ENCODE measurements around the gene CGGBP1. TPM values are rescaled to one million over a fixed set of nuclear protein-coding genes. Genes with fewer than 3 reads are reported as not detected.
A peak's percentile ranks its signal among the peaks of the same experiment; 100 is the strongest.

The CGGBP1 gene
- total RNA-seq, 1 donor from 2014 or later = 59.5 TPM

DNA sequence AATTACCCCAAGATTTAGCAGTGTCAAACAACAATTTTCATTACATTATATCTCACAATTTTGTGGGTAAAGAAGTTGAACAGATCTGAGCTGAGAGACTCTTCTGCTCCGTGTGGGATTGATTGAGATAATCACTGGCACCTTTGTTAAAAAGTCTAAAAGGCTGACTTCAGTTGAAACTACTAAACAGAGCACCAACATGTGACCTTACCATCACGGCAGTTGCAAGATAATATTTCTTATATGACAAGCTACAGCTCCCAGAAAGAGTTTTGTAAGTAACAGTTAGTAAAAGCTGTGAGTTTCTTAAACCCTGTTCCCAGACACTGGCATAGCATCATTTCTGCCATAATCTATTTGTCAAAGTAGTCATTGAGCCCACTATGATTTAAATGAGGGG, 25.0 kb downstream of the CGGBP1 start:
- TF ChIP-seq EZH2 (IDR thresholded peaks at IDR 0.05; ENCODE audit: insufficient read depth, low read length) = no peak
- TF ChIP-seq CTCF (IDR thresholded peaks at IDR 0.05; ENCODE audit: insufficient read depth, low read depth, low read length) = no peak
- FAIRE-seq (no peak), DNase-seq (ENCODE audit: low read depth) (no peak)
- no peak overlapping the region for H2AFZ ChIP-seq (ENCODE audit: low read depth, low read length)
- no peak overlapping the region for H3K9ac ChIP-seq (ENCODE audit: low read length)
- Mint-ChIP-seq H3K27ac (ENCODE audit: unreplicated experiment) (no peak overlapping the region), H3K4me1 (ENCODE audit: low read depth, unreplicated experiment) (peaks cover 19% of the 10 kb centered on the region), H3K4me3 (ENCODE audit: unreplicated experiment) (no peak overlapping the region), H3K27me3 (ENCODE audit: low read depth, unreplicated experiment) (no peaks in the 10 kb centered on the region), H3K9me3 (ENCODE audit: unreplicated experiment) (no peaks in the 10 kb centered on the region), H3K36me3 (ENCODE audit: low read depth, unreplicated experiment) (no peaks in the 10 kb centered on the region)
- H4K20me1 ChIP-seq (ENCODE audit: insufficient read depth, low read length) = no peaks in the 10 kb centered on the region
- no peaks in the 10 kb centered on the region for H3K4me1 ChIP-seq (ENCODE audit: insufficient read depth, low read length)
- no peak overlapping the region for H3K4me3 ChIP-seq (ENCODE audit: insufficient read depth, low read depth, low read length)
- H3K27ac ChIP-seq (ENCODE audit: low read depth, low read length) = no peak overlapping the region
- H3K4me2 ChIP-seq (ENCODE audit: low read length) = no peak overlapping the region
- H3K79me2 ChIP-seq (ENCODE audit: insufficient read depth, low read length) = no peaks in the 10 kb centered on the region
- no peaks in the 10 kb centered on the region for H3K9me3 ChIP-seq (ENCODE audit: insufficient read depth, low read depth, low read length)
- no peaks in the 10 kb centered on the region for H3K27me3 ChIP-seq (ENCODE audit: insufficient read depth, low read length)
- H3K36me3 ChIP-seq (ENCODE audit: insufficient read depth, low read length) = no peaks in the 10 kb centered on the region

- Mint-ChIP-seq H3K4me1 (ENCODE audit: low read depth, unreplicated experiment) (peaks cover 11% of the 10 kb centered on the region), H3K36me3 (ENCODE audit: low read depth, unreplicated experiment) (no peaks in the 10 kb centered on the region), H3K9me3 (ENCODE audit: unreplicated experiment) (no peaks in the 10 kb centered on the region), H3K27me3 (ENCODE audit: low read depth, unreplicated experiment) (no peaks in the 10 kb centered on the region), H3K4me3 (ENCODE audit: unreplicated experiment) (no peak overlapping the region), H3K27ac (ENCODE audit: unreplicated experiment) (no peak overlapping the region)
- no peaks in the 10 kb centered on the region for H3K9me3 ChIP-seq (ENCODE audit: insufficient read depth, low read depth, low read length)
- no peak overlapping the region for H3K27ac ChIP-seq (ENCODE audit: low read depth, low read length)
- no peak overlapping the region for H2AFZ ChIP-seq (ENCODE audit: low read depth, low read length)
- H3K27me3 ChIP-seq (ENCODE audit: insufficient read depth, low read length) = no peaks in the 10 kb centered on the region
- no peak overlapping the region for H3K4me2 ChIP-seq (ENCODE audit: low read length)
- no peak overlapping the region for H3K9ac ChIP-seq (ENCODE audit: low read length)
- TF ChIP-seq EZH2 (IDR thresholded peaks at IDR 0.05; ENCODE audit: insufficient read depth, low read length) (no peak), CTCF (IDR thresholded peaks at IDR 0.05; ENCODE audit: insufficient read depth, low read depth, low read length) (no peak)
- no peaks in the 10 kb centered on the region for H3K4me1 ChIP-seq (ENCODE audit: insufficient read depth, low read length)
- no peak for DNase-seq (ENCODE audit: low read depth)
- no peaks in the 10 kb centered on the region for H3K36me3 ChIP-seq (ENCODE audit: insufficient read depth, low read length)
- no peak overlapping the region for H3K4me3 ChIP-seq (ENCODE audit: insufficient read depth, low read depth, low read length)
- H3K79me2 ChIP-seq (ENCODE audit: insufficient read depth, low read length) = no peaks in the 10 kb centered on the region
- no peak for FAIRE-seq
- no peaks in the 10 kb centered on the region for H4K20me1 ChIP-seq (ENCODE audit: insufficient read depth, low read length)
Observed at GRCh38 chr3:88033079-88033478, 25.7 kb downstream of the CGGBP1 start.

DNA sequence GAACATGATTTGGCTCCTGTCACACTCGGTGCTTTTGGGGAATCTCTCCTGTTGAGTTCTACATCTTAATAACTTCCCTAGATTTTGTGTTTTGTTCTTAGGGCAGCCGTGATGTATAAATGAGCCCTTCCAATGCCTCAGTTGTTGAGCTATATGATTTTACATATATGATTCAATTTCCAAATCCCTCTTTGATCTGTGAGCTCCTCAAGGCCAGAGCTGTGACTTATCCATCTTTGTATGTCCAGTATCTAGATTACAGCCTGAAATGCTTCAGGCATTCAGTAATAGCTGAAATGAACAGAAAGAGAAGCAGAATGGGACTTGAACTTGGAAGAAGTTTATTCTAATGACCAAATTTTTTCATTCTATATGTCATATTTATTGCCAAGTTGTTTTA, 26.6 kb downstream of the CGGBP1 start:
- peak overlapping the region; percentile 70 for H3K9ac ChIP-seq (ENCODE audit: low read length)
- FAIRE-seq (no peak), DNase-seq (ENCODE audit: low read depth) (peak; percentile 6)
- Mint-ChIP-seq H3K9me3 (ENCODE audit: unreplicated experiment) (no peaks in the 10 kb centered on the region), H3K4me1 (ENCODE audit: low read depth, unreplicated experiment) (peaks cover 6% of the 10 kb centered on the region), H3K4me3 (ENCODE audit: unreplicated experiment) (no peak overlapping the region), H3K27ac (ENCODE audit: unreplicated experiment) (no peak overlapping the region), H3K27me3 (ENCODE audit: low read depth, unreplicated experiment) (no peaks in the 10 kb centered on the region), H3K36me3 (ENCODE audit: low read depth, unreplicated experiment) (no peaks in the 10 kb centered on the region)
- H3K4me3 ChIP-seq (ENCODE audit: insufficient read depth, low read depth, low read length) = peak overlapping the region; percentile 66
- peak overlapping the region; percentile 82 for H2AFZ ChIP-seq (ENCODE audit: low read depth, low read length)
- no peak overlapping the region for H3K27ac ChIP-seq (ENCODE audit: low read depth, low read length)
- no peaks in the 10 kb centered on the region for H3K27me3 ChIP-seq (ENCODE audit: insufficient read depth, low read length)
- no peak for TF ChIP-seq CTCF (IDR thresholded peaks at IDR 0.05; ENCODE audit: insufficient read depth, low read depth, low read length)
- no peak for TF ChIP-seq EZH2 (IDR thresholded peaks at IDR 0.05; ENCODE audit: insufficient read depth, low read length)
- no peaks in the 10 kb centered on the region for H3K36me3 ChIP-seq (ENCODE audit: insufficient read depth, low read length)
- H3K4me1 ChIP-seq (ENCODE audit: insufficient read depth, low read length) = no peaks in the 10 kb centered on the region
- H3K9me3 ChIP-seq (ENCODE audit: insufficient read depth, low read depth, low read length) = no peaks in the 10 kb centered on the region
- no peaks in the 10 kb centered on the region for H3K79me2 ChIP-seq (ENCODE audit: insufficient read depth, low read length)
- no peaks in the 10 kb centered on the region for H4K20me1 ChIP-seq (ENCODE audit: insufficient read depth, low read length)
- peak overlapping the region; percentile 88 for H3K4me2 ChIP-seq (ENCODE audit: low read length)
